ENCODE measurements around the gene FOXA3. TPM values are rescaled to one million over a fixed set of nuclear protein-coding genes. Genes with fewer than 3 reads are reported as not detected.

Gene FOXA3
- total RNA-seq, 1 donor from 2014 or later: 7.3 TPM

DNA sequence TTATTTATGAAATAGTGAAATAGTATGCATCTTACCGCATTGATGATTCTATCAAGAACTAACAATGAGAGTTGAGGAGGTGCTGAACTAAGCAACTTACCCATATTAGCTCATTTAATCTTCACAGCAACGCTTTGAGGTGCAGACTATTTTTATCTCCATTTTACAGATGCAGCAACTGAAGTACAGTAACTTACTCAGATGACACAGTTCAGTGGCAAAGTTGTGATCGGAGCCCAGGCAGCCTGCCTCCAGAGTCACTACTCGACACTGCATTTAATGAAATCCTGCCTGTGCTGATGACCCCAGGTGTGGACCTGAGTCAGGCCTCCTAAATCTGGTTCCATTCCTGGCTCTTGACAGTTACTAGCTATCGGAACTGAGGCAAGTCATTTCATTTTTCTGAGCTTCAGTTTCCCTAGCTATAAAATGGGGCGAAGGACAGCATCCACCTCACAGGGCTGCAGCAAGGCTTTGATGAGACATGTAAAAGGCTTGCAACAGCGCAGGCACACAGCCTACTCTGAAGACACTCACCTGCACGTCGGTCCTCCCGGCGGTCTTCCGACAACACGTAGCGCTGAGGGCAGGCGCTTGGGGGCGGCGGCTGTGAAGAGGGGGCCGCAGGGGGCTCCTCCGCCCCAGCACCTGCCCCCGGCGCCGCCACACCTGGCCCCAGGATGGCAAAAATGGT, 36.8 kb downstream of the FOXA3 start:
- Histone ChIP-seq H3K9ac (no peak overlapping the region), H4K20me1 (ENCODE audit: low read depth) (peaks cover 22% of the 10 kb centered on the region), H3K27me3 (peaks cover 26% of the 10 kb centered on the region), H3K4me2 (peak overlapping the region; percentile 90), H3K4me1 (peaks cover 6% of the 10 kb centered on the region), H3F3A (ENCODE audit: low read depth) (peaks cover 27% of the 10 kb centered on the region), H3K4me3 (peak overlapping the region; percentile 68), H2AFZ (replicated peaks) (no peak overlapping the region), H3K79me2 (ENCODE audit: low read depth) (no peaks in the 10 kb centered on the region), H3K36me3 (no peaks in the 10 kb centered on the region), H3K27ac (no peak overlapping the region), H3K9me3 (ENCODE audit: low read depth) (no peaks in the 10 kb centered on the region)
- Mint-ChIP-seq H3K27ac (no peak overlapping the region), H3K4me3 (peak overlapping the region; percentile 67), H3K27me3 (ENCODE audit: insufficient read depth, low read depth) (peaks cover 9% of the 10 kb centered on the region), H3K4me1 (peaks cover 20% of the 10 kb centered on the region), H3K9me3 (no peaks in the 10 kb centered on the region), H3K36me3 (peaks cover 19% of the 10 kb centered on the region)
- no peak for DNase-seq (ENCODE audit: low spot score)
- TF ChIP-seq, protein P1, sequence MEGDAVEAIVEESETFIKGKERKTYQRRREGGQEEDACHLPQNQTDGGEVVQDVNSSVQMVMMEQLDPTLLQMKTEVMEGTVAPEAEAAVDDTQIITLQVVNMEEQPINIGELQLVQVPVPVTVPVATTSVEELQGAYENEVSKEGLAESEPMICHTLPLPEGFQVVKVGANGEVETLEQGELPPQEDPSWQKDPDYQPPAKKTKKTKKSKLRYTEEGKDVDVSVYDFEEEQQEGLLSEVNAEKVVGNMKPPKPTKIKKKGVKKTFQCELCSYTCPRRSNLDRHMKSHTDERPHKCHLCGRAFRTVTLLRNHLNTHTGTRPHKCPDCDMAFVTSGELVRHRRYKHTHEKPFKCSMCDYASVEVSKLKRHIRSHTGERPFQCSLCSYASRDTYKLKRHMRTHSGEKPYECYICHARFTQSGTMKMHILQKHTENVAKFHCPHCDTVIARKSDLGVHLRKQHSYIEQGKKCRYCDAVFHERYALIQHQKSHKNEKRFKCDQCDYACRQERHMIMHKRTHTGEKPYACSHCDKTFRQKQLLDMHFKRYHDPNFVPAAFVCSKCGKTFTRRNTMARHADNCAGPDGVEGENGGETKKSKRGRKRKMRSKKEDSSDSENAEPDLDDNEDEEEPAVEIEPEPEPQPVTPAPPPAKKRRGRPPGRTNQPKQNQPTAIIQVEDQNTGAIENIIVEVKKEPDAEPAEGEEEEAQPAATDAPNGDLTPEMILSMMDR (IDR thresholded peaks at IDR 0.05): no peak
- TF ChIP-seq EZH2phosphoT487 (IDR thresholded peaks at IDR 0.05): no peak
- no peak for TF ChIP-seq EZH2 (IDR thresholded peaks at IDR 0.05)

GRCh38 chr19:45901432-45901911, 37.3 kb downstream of the FOXA3 start:
- H3K27ac ChIP-seq: no peak overlapping the region
- Mint-ChIP-seq H3K27ac (no peak overlapping the region), H3K4me1 (peaks cover 20% of the 10 kb centered on the region), H3K27me3 (ENCODE audit: insufficient read depth, low read depth) (peaks cover 9% of the 10 kb centered on the region), H3K9me3 (no peaks in the 10 kb centered on the region), H3K36me3 (peaks cover 19% of the 10 kb centered on the region), H3K4me3 (peak overlapping the region; percentile 67)
- no peaks in the 10 kb centered on the region for H3K79me2 ChIP-seq (ENCODE audit: low read depth)
- peaks cover 26% of the 10 kb centered on the region for H3K27me3 ChIP-seq
- DNase-seq (ENCODE audit: low spot score): peak; percentile 62
- TF ChIP-seq EZH2phosphoT487 (IDR thresholded peaks at IDR 0.05) (peak; percentile 90), EZH2 (IDR thresholded peaks at IDR 0.05) (peak; percentile 93)
- TF ChIP-seq, protein P1 (IDR thresholded peaks at IDR 0.05): no peak
- peaks cover 22% of the 10 kb centered on the region for H4K20me1 ChIP-seq (ENCODE audit: low read depth)
- H3K9ac ChIP-seq: no peak overlapping the region
- peak overlapping the region; percentile 90 for H3K4me2 ChIP-seq
- no peaks in the 10 kb centered on the region for H3K9me3 ChIP-seq (ENCODE audit: low read depth)
- H3F3A ChIP-seq (ENCODE audit: low read depth): peaks cover 27% of the 10 kb centered on the region
- peaks cover 6% of the 10 kb centered on the region for H3K4me1 ChIP-seq
- H3K4me3 ChIP-seq: peak overlapping the region; percentile 68
- H2AFZ ChIP-seq (replicated peaks): peak overlapping the region; percentile 23
- no peaks in the 10 kb centered on the region for H3K36me3 ChIP-seq

DNA sequence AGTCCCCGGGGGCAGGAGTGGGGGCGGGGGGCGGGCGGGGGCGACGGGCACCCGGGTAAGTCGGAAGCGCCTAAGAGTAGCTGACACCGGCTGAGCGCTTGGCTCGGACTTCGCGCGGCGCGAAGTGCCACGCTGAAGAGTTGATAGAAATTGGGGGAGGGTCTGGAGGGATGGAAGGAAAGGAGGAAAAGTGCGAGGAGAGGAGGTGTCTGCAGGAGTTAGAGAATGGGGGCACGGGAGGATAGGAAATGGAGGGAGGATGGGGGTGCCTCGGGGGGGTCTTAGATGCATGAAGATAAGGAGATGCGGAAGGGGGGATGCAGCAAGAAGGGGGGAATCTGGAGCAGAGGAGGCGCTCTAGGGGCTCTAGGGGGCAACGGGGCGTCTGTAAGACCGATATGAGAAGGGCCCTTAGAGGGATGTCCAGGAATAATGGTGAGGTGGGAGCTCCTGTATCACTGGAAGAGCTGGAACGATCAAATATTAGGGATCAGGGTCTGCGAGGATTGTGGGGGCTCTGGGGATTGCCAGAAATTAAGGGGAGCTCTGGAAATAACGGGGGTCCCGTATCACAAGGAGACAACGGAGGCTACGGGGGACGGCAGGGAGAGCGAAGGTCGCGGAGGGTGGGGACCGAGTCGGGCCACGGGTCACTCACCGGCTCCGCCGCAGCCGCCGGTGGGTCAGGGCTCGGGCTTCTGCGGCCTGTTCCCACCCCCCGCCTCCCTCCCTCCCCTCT, 38.0 kb downstream of the FOXA3 start, which contains the start of gene MYPOP:
Gene MYPOP (minus strand): TSS at position 702 of the 739 bp plus-strand sequence. CDS start 840 bp downstream, outside the sequence.
- Histone ChIP-seq H3K4me3 (peak within 1 kb of the TSS; percentile 68), H3K9me3 (ENCODE audit: low read depth) (no peaks in the 10 kb centered on the region), H3K4me2 (peak within 1 kb of the TSS; percentile 90), H3K27ac (no peak within 1 kb of the TSS), H3K27me3 (peaks cover 26% of the 10 kb centered on the region), H3K4me1 (peaks cover 6% of the 10 kb centered on the region), H3K36me3 (no peaks in the 10 kb centered on the region), H3F3A (ENCODE audit: low read depth) (peaks cover 27% of the 10 kb centered on the region), H2AFZ (replicated peaks) (peak within 1 kb of the TSS; percentile 81), H3K9ac (peak within 1 kb of the TSS; percentile 22), H4K20me1 (ENCODE audit: low read depth) (peaks cover 22% of the 10 kb centered on the region), H3K79me2 (ENCODE audit: low read depth) (no peaks in the 10 kb centered on the region)
- peaks cover 19% of the 10 kb centered on the region for H3K36me3 Mint-ChIP-seq
- DNase-seq (ENCODE audit: low spot score): peak; percentile 66
- H3K27ac Mint-ChIP-seq: no peak within 1 kb of the TSS
- H3K27me3 Mint-ChIP-seq (ENCODE audit: insufficient read depth, low read depth): peaks cover 9% of the 10 kb centered on the region
- H3K4me3 Mint-ChIP-seq: peak within 1 kb of the TSS; percentile 93
- peaks cover 20% of the 10 kb centered on the region for H3K4me1 Mint-ChIP-seq
- peak; percentile 4 for TF ChIP-seq EZH2phosphoT487 (IDR thresholded peaks at IDR 0.05)
- TF ChIP-seq EZH2 (IDR thresholded peaks at IDR 0.05): no peak
- no peaks in the 10 kb centered on the region for H3K9me3 Mint-ChIP-seq

Data from neural progenitor cell (in vitro differentiated cells).